ENCODE data around the gene MCM3AP. TPM values are rescaled to one million over a fixed set of nuclear protein-coding genes. Genes with fewer than 3 reads are reported as not detected.

Gene MCM3AP
- total RNA-seq, 1 donor, result 60.9 TPM

DNA sequence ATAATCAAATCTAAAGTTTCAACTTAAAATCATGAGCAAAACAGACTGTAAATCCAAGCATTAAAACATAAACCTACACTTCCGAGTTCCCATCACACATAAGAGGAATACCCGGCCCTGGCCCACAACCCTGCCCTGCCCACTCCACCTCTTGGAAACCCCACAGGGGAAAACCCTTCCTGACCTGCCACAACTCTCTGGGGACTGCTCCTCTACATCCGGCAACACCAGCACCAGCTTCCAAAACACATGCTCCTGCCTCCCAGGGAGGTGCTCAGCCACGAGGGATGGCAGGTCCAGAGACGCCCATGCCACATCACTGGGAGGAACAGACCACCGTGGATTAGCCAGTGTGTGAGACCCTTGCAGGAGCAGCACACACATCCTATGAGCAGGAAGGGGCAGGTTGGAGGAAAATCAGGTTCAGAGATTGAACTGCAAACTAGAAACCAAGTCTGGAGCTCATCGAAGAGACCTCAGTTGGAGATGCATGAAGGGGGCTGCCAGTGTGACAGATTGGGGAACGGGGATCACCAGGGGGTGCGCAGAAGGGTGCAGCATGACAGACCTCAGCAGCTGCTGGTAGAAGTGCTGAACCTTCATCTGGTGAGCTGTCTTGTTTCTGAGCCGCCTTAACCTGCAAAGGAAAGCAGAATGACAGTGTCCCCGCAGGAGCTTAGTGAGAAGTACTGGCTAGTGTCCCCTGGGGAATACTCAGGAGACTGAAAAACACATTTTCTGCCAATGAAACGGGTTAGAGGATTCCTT lies 31.0 kb downstream of the MCM3AP start:
- no peak for TF ChIP-seq CTCF (IDR thresholded peaks at IDR 0.05; ENCODE audit: insufficient read depth, low read depth, low read length)
- DNase-seq (ENCODE audit: low read depth), result no peak
- H3K4me3 ChIP-seq (ENCODE audit: low read depth, low read length), result no peak overlapping the region

GRCh38 chr21:46253610-46254124 lies 31.7 kb downstream of the MCM3AP start:
- peak; percentile 28 for DNase-seq (ENCODE audit: low read depth)
- H3K4me3 ChIP-seq (ENCODE audit: low read depth, low read length), result no peak overlapping the region
- TF ChIP-seq CTCF (IDR thresholded peaks at IDR 0.05; ENCODE audit: insufficient read depth, low read depth, low read length), result no peak

DNA sequence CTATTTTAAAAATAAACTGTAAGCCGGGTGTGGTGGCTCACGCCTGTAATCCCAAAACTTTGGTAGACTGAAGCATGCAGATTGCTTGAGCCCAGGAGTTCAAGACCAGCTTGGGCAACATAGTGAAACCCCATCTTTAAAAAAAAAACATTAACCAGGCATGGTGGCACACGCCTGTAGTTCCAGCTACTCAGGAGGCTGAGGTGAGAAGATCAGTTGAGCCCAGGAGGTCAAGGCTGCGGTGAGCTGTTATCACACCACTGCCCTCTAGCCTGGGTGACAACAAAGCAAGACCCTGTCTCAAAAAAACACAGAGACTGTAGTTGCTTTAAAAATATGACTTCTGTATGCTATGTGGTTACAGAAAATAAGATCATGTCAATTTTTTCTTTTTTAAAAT lies 32.6 kb downstream of the MCM3AP start:
- H3K4me3 ChIP-seq (ENCODE audit: low read depth, low read length), result no peak overlapping the region
- DNase-seq (ENCODE audit: low read depth), result no peak

GRCh38 chr21:46250146-46250725 lies 35.2 kb downstream of the MCM3AP start:
- DNase-seq (ENCODE audit: low read depth), result peak; percentile 15
- TF ChIP-seq CTCF (IDR thresholded peaks at IDR 0.05; ENCODE audit: insufficient read depth, low read depth, low read length), result no peak
- no peak overlapping the region for H3K4me3 ChIP-seq (ENCODE audit: low read depth, low read length)

More for the DNA sequence above, 32.6 kb downstream of the MCM3AP start:
- TF ChIP-seq CTCF (IDR thresholded peaks at IDR 0.05; ENCODE audit: insufficient read depth, low read depth, low read length), result no peak

DNA sequence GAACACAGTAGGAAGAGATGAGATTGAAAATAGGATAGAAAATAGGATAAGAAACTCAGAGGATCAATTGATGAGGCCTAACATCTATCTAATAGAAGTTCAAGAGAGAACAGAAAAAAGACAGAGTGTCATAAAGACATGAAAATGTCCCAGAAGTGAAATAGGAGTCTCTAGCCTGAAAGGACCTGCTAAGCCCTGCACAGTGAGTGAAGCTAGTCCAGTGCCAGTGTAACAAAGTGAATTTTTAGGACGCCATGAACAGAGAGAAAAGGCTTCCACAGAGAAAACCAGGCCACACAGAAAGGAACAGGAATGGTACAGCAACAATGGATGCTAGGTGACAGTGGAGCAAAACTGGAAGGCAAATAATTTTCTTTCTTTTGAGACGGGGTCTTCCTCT lies 36.6 kb downstream of the MCM3AP start:
- no peak for TF ChIP-seq CTCF (IDR thresholded peaks at IDR 0.05; ENCODE audit: insufficient read depth, low read depth, low read length)
- no peak overlapping the region for H3K4me3 ChIP-seq (ENCODE audit: low read depth, low read length)
- no peak for DNase-seq (ENCODE audit: low read depth)

- no peak for DNase-seq (ENCODE audit: low read depth)
- no peak for TF ChIP-seq CTCF (IDR thresholded peaks at IDR 0.05; ENCODE audit: insufficient read depth, low read depth, low read length)
- no peak overlapping the region for H3K4me3 ChIP-seq (ENCODE audit: low read depth, low read length)
Observed at GRCh38 chr21:46248422-46248782, 37.0 kb downstream of the MCM3AP start.

Measured in fibroblast of villous mesenchyme (primary cell).